ENCODE results near the gene SPATA18.

The SPATA18 gene

DNA sequence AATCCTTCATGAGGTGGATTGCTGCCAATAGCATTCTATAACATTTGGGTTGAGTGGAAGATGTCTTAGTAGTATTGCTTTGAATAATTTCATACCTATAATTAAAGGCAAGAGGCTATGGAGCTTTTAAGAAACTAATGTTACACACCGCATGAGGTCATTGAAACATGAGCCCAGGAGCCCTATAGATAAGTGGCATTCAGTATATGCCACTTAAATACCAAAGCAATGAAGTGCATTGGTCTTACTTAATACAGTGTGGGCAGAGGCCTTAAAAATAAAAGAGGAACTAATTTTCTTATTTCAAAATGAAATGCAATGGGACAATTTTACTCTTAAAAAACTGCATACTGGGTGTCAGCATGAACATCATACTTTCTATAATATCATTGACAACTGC is 47.5 kb downstream of the SPATA18 start (continued):
- TF ChIP-seq ZBTB26 (tag by site-specific recombination; optimal IDR thresholded peaks at IDR 0.05) (no peak), ZBTB1 (tag by site-specific recombination; IDR thresholded peaks at IDR 0.05) (no peak), ZNF366 (tag by site-specific recombination; conservative IDR thresholded peaks at IDR 0.05) (0 out of 2 replicates have a peak, but pooled peaks have one; percentile 29), ZNF558 (tag by site-specific recombination; IDR thresholded peaks at IDR 0.05) (no peak)
- TF ChIP-seq, protein P1, sequence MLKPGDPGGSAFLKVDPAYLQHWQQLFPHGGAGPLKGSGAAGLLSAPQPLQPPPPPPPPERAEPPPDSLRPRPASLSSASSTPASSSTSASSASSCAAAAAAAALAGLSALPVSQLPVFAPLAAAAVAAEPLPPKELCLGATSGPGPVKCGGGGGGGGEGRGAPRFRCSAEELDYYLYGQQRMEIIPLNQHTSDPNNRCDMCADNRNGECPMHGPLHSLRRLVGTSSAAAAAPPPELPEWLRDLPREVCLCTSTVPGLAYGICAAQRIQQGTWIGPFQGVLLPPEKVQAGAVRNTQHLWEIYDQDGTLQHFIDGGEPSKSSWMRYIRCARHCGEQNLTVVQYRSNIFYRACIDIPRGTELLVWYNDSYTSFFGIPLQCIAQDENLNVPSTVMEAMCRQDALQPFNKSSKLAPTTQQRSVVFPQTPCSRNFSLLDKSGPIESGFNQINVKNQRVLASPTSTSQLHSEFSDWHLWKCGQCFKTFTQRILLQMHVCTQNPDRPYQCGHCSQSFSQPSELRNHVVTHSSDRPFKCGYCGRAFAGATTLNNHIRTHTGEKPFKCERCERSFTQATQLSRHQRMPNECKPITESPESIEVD (tag by site-specific recombination; IDR thresholded peaks at IDR 0.05), result peak; percentile 47; the same call in 1 of the 2 replicates

GRCh38 chr4:52099860-52100461 is 48.9 kb downstream of the SPATA18 start:
- ChIA-PET POLR2A (no interaction called here), CTCF (interaction anchor here (0.6 kb wide), 1 partner anchor 567 kb away, joined by 4 read pairs; no protein-coding TSS in a partner anchor)
- no peaks in the 10 kb centered on the region for H3K9me3 ChIP-seq (ENCODE audit: control insufficient read depth, insufficient read depth, low read depth, low read length)
- H3K4me1 ChIP-seq (ENCODE audit: control insufficient read depth, insufficient read depth, low read length), result no peaks in the 10 kb centered on the region
- H3K36me3 ChIP-seq (ENCODE audit: control insufficient read depth in 2 of 2, insufficient read depth in 1 of 2, low read length in 2 of 2), result no peaks in the 10 kb centered on the region
- no peak overlapping the region for H3K27ac ChIP-seq (ENCODE audit: extremely low read depth, low read depth, low read length)
- H3K4me3 ChIP-seq (ENCODE audit: low read depth, low read length), result no peak overlapping the region
- TF ChIP-seq ZNF211 (tag by site-specific recombination; IDR thresholded peaks at IDR 0.05; ENCODE audit: low read depth) (no peak), SETDB1 (IDR thresholded peaks at IDR 0.05; ENCODE audit: insufficient read length, low read length) (no peak), SCRT2 (tag by site-specific recombination; IDR thresholded peaks at IDR 0.05) (no peak), ZNF501 (tag by site-specific recombination; IDR thresholded peaks at IDR 0.05) (no peak)

DNA sequence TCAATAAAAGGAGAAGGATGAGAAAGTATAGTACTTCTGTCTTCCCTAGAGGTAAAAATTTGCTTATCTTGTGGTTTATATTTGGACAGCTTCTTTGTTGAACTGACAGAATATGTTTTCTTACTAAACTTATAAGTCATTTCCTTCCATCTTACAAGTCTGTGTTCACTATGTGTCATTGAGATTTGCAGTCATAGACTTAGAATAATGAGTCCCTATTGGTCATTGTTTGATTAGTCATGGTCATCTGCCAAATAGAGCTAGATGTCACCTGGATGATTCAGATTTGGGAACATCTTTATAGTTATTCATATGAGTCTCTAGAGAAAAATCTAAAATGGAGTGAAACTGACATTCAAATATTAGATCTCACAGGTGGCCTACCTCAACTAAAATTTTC is 51.5 kb downstream of the SPATA18 start:
- POLR2A ChIA-PET, result no interaction called here

More for the DNA sequence above, 51.5 kb downstream of the SPATA18 start:
- no peaks in the 10 kb centered on the region for H3K36me3 ChIP-seq (ENCODE audit: control insufficient read depth in 2 of 2, insufficient read depth in 1 of 2, low read length in 2 of 2)
- TF ChIP-seq ZNF558 (tag by site-specific recombination; IDR thresholded peaks at IDR 0.05) (no peak), ZNF561 (tag by site-specific recombination; IDR thresholded peaks at IDR 0.05; ENCODE audit: borderline replicate concordance) (no peak), ZNF174 (tag by site-specific recombination; IDR thresholded peaks at IDR 0.05) (no peak), ZNF366 (tag by site-specific recombination; conservative IDR thresholded peaks at IDR 0.05) (no peak), ZNF548 (tag by site-specific recombination; IDR thresholded peaks at IDR 0.05) (no peak), ZNF621 (tag by site-specific recombination; IDR thresholded peaks at IDR 0.05) (no peak), HOXC10 (CRISPR knock-in tag; IDR thresholded peaks at IDR 0.05) (no peak), ZNF121 (tag by site-specific recombination; IDR thresholded peaks at IDR 0.05) (no peak), ZNF221 (tag by site-specific recombination; IDR thresholded peaks at IDR 0.05; ENCODE audit: borderline replicate concordance) (no peak), ZNF10 (tag by site-specific recombination; IDR thresholded peaks at IDR 0.05) (no peak), ZBTB1 (tag by site-specific recombination; IDR thresholded peaks at IDR 0.05) (no peak)
- TF ChIP-seq, protein P2, sequence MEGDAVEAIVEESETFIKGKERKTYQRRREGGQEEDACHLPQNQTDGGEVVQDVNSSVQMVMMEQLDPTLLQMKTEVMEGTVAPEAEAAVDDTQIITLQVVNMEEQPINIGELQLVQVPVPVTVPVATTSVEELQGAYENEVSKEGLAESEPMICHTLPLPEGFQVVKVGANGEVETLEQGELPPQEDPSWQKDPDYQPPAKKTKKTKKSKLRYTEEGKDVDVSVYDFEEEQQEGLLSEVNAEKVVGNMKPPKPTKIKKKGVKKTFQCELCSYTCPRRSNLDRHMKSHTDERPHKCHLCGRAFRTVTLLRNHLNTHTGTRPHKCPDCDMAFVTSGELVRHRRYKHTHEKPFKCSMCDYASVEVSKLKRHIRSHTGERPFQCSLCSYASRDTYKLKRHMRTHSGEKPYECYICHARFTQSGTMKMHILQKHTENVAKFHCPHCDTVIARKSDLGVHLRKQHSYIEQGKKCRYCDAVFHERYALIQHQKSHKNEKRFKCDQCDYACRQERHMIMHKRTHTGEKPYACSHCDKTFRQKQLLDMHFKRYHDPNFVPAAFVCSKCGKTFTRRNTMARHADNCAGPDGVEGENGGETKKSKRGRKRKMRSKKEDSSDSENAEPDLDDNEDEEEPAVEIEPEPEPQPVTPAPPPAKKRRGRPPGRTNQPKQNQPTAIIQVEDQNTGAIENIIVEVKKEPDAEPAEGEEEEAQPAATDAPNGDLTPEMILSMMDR (tag by site-specific recombination; IDR thresholded peaks at IDR 0.05), result no peak
- TF ChIP-seq, protein P3, sequence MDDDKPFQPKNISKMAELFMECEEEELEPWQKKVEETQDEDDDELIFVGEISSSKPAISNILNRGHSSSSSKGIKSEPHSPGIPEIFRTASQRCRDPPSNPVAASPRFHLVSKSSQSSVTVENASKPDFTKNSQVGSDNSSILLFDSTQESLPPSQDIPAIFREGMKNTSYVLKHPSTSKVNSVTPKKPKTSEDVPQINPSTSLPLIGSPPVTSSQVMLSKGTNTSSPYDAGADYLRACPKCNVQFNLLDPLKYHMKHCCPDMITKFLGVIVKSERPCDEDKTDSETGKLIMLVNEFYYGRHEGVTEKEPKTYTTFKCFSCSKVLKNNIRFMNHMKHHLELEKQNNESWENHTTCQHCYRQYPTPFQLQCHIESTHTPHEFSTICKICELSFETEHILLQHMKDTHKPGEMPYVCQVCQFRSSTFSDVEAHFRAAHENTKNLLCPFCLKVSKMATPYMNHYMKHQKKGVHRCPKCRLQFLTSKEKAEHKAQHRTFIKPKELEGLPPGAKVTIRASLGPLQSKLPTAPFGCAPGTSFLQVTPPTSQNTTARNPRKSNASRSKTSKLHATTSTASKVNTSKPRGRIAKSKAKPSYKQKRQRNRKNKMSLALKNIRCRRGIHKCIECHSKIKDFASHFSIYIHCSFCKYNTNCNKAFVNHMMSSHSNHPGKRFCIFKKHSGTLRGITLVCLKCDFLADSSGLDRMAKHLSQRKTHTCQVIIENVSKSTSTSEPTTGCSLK (tag by site-specific recombination; IDR thresholded peaks at IDR 0.05), result no peak
- TF ChIP-seq, protein P4, sequence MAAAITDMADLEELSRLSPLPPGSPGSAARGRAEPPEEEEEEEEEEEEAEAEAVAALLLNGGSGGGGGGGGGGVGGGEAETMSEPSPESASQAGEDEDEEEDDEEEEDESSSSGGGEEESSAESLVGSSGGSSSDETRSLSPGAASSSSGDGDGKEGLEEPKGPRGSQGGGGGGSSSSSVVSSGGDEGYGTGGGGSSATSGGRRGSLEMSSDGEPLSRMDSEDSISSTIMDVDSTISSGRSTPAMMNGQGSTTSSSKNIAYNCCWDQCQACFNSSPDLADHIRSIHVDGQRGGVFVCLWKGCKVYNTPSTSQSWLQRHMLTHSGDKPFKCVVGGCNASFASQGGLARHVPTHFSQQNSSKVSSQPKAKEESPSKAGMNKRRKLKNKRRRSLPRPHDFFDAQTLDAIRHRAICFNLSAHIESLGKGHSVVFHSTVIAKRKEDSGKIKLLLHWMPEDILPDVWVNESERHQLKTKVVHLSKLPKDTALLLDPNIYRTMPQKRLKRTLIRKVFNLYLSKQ (tag by site-specific recombination; IDR thresholded peaks at IDR 0.05; ENCODE audit: borderline replicate concordance), result no peak
- H3K4me3 ChIP-seq (ENCODE audit: low read depth, low read length), result no peak overlapping the region
- H3K4me1 ChIP-seq (ENCODE audit: control insufficient read depth, insufficient read depth, low read length), result no peaks in the 10 kb centered on the region
- no peak overlapping the region for H3K27ac ChIP-seq (ENCODE audit: extremely low read depth, low read depth, low read length)
- CTCF ChIA-PET, result no interaction called here
- no peaks in the 10 kb centered on the region for H3K9me3 ChIP-seq (ENCODE audit: control insufficient read depth, insufficient read depth, low read depth, low read length)

All from HEK293 (cell line).